Natural killer cell treated with Interleukin-12 subunit alpha and Interleukin-12 subunit beta and Interleukin-15 and Interleukin-18, amount 100 ng/mL, for 72 hours (primary cell): Measurements from ENCODE around the gene C2orf78. TPM values are rescaled to one million over a fixed set of nuclear protein-coding genes. Genes with fewer than 3 reads are reported as not detected.
"Not testable (repeated sequence)": the region's sequence is repeated elsewhere in the genome, so short reads cannot be mapped to it uniquely, and the experiment has no call there.

ENCODE experiments used
- ATAC-seq, 2 donors: fragments of 150-1000 bp; cut with Tn5 transposase in 1 of 2; sonication (Bioruptor Pico), chemical (Tn5 transposase) in 1 of 2; 2 replicates each; pipeline ENCODE4 v1.10.0; 2021
- DNase-seq: peaks from one replicate; pipeline ENCODE4 v3.0.0; 2022; ENCODE audit warnings: low spot score
- H3K27ac Mint-ChIP-seq, 2 donors: 1 replicate in 1 of 2; 2 replicates in 1 of 2; pipeline ENCODE4 v1.8.0; 2022; ENCODE audit warnings: mixed read lengths in 2 of 2, mild to moderate bottlenecking in 1 of 2, moderate library complexity in 1 of 2
- H3K27me3 Mint-ChIP-seq, 2 donors: 1 replicate in 1 of 2; 2 replicates in 1 of 2; pipeline ENCODE4 v1.8.0; 2022; ENCODE audit warnings: mixed read lengths in 2 of 2
- H3K36me3 Mint-ChIP-seq: one replicate; pipeline ENCODE4 v1.8.0; 2022; ENCODE audit warnings: mixed read lengths
- H3K4me1 Mint-ChIP-seq, 2 donors: 1 replicate in 1 of 2; 2 replicates in 1 of 2; pipeline ENCODE4 v1.8.0; 2022; ENCODE audit warnings: low read depth in 2 of 2, mixed read lengths in 2 of 2, mild to moderate bottlenecking in 1 of 2
- H3K4me3 Mint-ChIP-seq: one replicate; pipeline ENCODE4 v1.8.0; 2022; ENCODE audit warnings: mixed read lengths
- H3K9me3 Mint-ChIP-seq: 2 replicates; pipeline ENCODE4 v1.8.0; 2022; ENCODE audit warnings: mixed read lengths
- total RNA-seq, 2 donors: library from RNA; stranded (reverse); gene quantifications; one replicate each; pipeline ENCODE4 v1.2.3, GENCODE V29; 2022

Gene C2orf78
- total RNA-seq, 2 donors from 2014 or later = not detected

DNA sequence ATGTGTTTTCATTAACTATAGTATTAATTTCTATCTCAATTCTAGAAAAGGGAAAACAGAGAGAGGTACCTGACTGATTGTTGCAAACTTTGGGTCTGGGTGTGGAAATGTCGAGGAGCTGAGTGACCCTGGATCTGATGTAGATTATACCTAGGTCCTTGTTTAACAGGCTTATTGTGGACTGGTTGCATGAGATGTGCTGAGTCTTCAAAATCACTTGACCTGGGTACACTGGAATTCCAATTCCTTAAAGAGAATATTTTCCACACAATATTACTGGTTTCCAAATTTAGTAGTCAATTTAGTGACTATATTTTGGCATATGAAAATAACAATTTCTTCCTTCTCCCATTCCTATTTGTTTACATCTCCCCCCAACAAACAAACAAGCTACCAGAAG, 17.6 kb upstream of the C2orf78 start:
- DNase-seq = no peak
- Mint-ChIP-seq H3K27me3 (no peaks in the 10 kb centered on the region), H3K9me3 (no peaks in the 10 kb centered on the region), H3K4me3 (no peak overlapping the region), H3K36me3 (peaks cover 35% of the 10 kb centered on the region), H3K4me1 (peaks cover 15 to 21% of the 10 kb centered on the region in 2 donors), H3K27ac (peak overlapping the region in 1 of 2 donors; percentile 5)
- no peak for ATAC-seq

DNA sequence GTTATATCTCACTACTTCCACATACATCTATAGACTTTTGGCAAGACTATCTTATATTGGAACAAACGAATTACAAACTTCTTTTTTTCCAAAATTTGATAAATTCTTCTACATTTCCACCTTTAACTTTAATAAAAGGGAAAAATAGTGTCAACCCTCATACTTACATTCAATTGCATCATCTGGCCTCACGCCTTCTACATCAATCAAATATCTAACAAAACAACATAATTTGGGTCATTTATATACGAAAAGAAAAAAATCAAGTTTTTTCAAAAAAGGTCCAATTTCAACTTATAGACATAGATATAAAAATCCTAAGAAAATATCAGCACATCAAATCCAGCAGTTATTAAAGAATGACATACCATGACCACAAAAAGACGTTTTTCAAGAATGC, 17.0 kb upstream of the C2orf78 start:
- ATAC-seq (no peak), DNase-seq (no peak)
- Mint-ChIP-seq H3K4me3 (no peak overlapping the region), H3K36me3 (peaks cover 35% of the 10 kb centered on the region), H3K27ac (peak overlapping the region in 1 of 2 donors; percentile 5), H3K9me3 (no peaks in the 10 kb centered on the region), H3K27me3 (no peaks in the 10 kb centered on the region), H3K4me1 (peaks cover 15 to 23% of the 10 kb centered on the region in 2 donors)

DNA sequence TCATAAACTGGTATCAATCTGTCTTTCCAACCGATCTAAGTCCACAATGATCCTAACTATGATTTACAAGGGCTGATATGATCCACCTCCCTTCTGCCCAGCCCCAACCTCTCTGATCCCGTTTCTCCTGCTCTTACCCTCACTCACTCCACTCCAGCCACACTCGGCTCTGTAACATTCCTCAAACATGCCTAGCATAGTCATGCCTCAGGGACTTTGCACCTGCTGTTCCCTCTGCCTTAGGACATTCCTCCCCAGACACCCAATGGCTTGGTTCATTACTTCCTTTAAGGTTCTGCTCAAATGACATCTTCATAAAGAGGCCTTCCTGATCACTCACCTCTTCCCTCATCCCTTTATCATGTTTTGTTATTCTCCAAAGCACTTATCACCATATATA, 13.3 kb upstream of the C2orf78 start:
- Mint-ChIP-seq H3K36me3 (peaks cover 38% of the 10 kb centered on the region), H3K27me3 (no peaks in the 10 kb centered on the region), H3K4me1 (peaks cover 23 to 31% of the 10 kb centered on the region in 2 donors), H3K27ac (peak overlapping the region in 1 of 2 donors; percentile 6), H3K9me3 (no peaks in the 10 kb centered on the region), H3K4me3 (no peak overlapping the region)
- ATAC-seq = no peak
- DNase-seq = no peak

DNA sequence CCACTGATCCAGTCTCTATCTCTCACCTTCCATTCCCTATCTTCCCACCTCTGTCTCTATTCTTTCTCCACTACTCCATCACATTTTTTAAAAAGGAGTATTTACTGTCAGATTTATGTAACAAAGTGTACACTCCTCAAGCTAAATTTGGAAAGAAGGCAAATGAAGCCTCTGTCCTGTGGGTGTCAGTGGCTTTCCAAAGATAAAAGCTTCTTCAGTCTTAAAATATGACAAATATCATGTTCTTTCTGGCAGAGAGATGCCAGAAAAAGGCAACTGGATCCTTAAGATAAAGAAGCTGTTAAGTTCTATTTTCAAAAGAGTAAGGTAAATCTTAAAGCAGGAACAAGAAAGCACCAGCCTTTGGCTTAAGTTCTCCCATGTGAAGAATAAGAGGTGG, 11.2 kb upstream of the C2orf78 start:
- Mint-ChIP-seq H3K27ac (no peak overlapping the region), H3K36me3 (peaks cover 28% of the 10 kb centered on the region), H3K4me3 (no peak overlapping the region), H3K9me3 (no peaks in the 10 kb centered on the region), H3K27me3 (no peaks in the 10 kb centered on the region), H3K4me1 (peaks cover 26 to 39% of the 10 kb centered on the region in 2 donors)
- no peak for ATAC-seq
- DNase-seq = no peak

DNA sequence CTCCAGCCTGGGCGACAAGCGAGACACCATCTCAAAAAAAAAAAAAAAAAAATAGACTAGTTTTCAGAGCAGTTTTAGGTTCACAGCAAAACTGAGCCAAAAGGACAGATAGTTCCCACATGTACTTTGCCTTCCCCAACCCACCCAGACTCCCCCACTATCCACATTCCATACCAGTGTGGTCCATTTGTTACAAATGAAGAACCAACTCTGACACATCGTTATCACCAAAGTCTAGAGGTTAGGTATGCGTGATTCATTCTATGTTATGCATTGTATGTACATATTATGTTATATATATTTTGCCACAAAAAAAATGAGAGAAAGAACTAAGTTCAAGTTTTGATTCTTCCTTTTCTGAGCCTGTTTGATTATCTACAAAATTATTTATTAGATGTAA, 7.6 kb upstream of the C2orf78 start:
- H3K36me3 Mint-ChIP-seq = peaks cover 15% of the 10 kb centered on the region

DNA sequence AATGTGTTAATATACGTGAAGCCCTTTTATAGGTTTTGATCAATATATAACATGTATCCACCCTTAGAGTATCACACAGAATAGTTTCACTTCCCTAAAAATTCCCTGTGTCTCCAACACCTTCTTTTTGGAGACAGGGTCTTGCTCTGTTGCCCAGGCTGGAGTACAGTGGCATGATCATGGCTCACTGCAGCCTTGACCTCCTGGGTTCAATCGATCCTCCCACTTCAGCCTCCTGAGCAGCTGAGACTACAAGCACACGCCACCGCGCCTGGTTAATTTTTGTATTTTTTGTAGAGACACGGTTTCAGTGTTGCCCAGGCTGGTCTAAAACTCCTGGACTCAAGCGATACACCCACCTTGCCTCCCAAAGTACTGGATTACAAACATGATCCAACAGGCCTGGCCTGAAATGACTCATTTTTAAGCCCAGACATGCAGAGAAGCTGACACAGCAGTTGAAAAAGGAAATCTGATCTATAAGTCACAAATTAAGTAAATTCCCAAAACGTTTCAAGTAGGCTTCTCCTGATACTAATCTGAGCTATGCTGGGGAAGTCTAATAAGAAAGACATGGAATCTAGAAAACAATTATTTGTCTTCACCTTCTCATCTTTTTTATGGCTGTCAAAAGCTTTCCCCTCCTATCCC, 7.0 kb upstream of the C2orf78 start:
- no peak for ATAC-seq
- H3K27me3 Mint-ChIP-seq = no peaks in the 10 kb centered on the region
- DNase-seq = no peak
- peaks cover 29 to 32% of the 10 kb centered on the region in 2 donors for H3K4me1 Mint-ChIP-seq
- no peaks in the 10 kb centered on the region for H3K9me3 Mint-ChIP-seq
- H3K27ac Mint-ChIP-seq = peak overlapping the region in 1 of 2 donors; percentile 78
- H3K4me3 Mint-ChIP-seq = peak overlapping the region; percentile 15
- peaks cover 15% of the 10 kb centered on the region for H3K36me3 Mint-ChIP-seq

More for the DNA sequence above, 7.6 kb upstream of the C2orf78 start:
- no peak for DNase-seq
- no peaks in the 10 kb centered on the region for H3K27me3 Mint-ChIP-seq
- H3K4me3 Mint-ChIP-seq = no peak overlapping the region
- peak overlapping the region in 1 of 2 donors; percentile 78 for H3K27ac Mint-ChIP-seq
- peaks cover 29 to 34% of the 10 kb centered on the region in 2 donors for H3K4me1 Mint-ChIP-seq
- no peaks in the 10 kb centered on the region for H3K9me3 Mint-ChIP-seq
- no peak for ATAC-seq

DNA sequence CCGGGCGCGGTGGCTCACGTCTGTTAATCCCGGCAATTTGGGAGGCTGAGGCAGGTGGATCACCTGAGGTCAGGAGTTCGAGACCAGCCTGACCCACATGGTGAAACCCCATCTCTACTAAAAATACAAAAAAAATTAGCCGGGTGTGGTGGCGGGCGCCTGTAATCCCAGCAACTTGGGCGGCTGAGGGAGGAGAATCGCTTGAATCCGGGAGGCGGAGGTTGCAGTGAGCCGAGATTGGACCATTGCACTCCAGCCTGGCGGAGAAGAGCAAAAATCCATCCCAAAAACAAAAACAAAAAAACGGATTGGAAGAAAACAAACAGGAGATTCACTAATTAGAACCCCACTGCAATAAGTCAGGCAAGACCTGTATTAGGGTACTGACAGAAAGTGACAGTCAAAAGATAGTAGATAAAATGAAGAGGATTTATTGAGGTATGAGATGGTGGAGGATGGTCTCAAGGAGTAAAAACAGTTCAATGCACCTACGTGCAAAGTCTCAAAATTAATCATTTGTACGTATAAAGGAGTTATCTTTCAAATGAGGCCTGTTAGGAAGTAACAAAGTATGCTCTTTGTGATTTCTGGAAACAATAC, 5.0 kb upstream of the C2orf78 start:
- Mint-ChIP-seq H3K36me3 (peaks cover 15% of the 10 kb centered on the region), H3K4me3 (peak overlapping the region; percentile 95), H3K27ac (peak overlapping the region; percentile 86 to 95), H3K4me1 (peaks cover 26 to 28% of the 10 kb centered on the region in 2 donors)
- ATAC-seq, H3K9me3 Mint-ChIP-seq, DNase-seq, H3K27me3 Mint-ChIP-seq: not testable (repeated sequence)

DNA sequence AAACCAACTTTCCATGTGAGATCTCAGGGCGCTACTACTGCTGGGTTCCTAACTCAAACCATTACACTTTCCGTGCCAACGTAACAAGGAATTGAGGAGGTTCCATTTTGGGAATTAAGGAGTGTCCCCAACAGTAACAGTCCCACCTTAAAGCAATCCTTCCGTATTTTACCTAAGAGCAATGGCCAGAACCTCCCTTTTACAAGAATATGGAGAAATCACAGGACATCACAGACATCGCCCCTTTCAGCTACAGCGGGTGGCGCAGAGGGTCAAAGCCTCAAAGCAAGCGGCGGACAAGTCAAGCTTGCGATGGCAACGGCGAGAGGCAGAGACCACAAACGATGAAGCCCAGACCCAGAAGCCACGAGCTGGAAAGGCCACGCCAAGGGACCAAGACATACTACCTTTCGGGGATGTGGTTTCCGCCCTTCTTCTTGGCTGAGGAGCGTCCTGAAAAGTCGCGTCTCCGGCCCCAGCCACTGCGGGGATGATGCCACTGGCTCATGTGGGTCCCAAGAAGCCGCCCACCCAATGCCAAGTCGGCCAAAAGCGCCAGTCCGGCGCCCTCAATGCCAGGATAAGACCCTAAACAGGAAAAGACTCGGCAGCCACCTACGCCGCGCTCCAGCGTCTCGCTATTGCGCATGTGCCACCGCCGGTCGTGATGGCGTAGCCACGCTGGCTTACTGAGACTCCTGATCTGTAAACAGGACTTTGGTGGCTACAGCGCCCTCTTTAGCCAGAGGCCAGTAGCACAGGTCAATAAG, 4.3 kb upstream of the C2orf78 start, which contains the start of gene DUSP11:
DUSP11 (minus strand) TSS at position 637 of the 770 bp plus-strand sequence; CDS start at position 508, 129 bp downstream.
- Mint-ChIP-seq H3K27me3 (peaks cover 4 to 7% of the 10 kb centered on the region in 2 donors), H3K4me1 (peaks cover 21% of the 10 kb centered on the region in 2 donors), H3K27ac (peak within 1 kb of the TSS; percentile 86 to 95), H3K4me3 (peak within 1 kb of the TSS; percentile 95), H3K9me3 (no peaks in the 10 kb centered on the region), H3K36me3 (peaks cover 9% of the 10 kb centered on the region)
- ATAC-seq (peak; percentile 100), DNase-seq (peak; percentile 95)

DNA sequence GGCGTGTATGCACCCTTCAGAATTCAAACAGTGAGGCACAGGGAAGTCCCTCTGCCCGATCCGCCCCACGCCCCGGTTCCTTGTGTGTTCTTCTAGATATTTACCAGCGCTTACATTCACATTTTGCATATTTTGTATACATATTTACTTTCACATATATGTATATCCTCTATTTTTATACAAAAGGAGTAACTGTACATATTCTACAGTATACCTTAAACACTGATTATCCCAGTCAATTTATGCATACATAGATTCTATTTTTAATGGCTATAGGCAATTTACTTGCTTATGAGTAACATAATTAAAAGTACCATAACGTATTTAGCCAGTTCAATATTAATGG, 3.8 kb upstream of the C2orf78 start:
- H3K4me1 Mint-ChIP-seq = peaks cover 21% of the 10 kb centered on the region in 2 donors
- H3K4me3 Mint-ChIP-seq = peak overlapping the region; percentile 95
- peak overlapping the region; percentile 86 to 95 for H3K27ac Mint-ChIP-seq
- peaks cover 4 to 7% of the 10 kb centered on the region in 2 donors for H3K27me3 Mint-ChIP-seq
- no peak for ATAC-seq
- H3K36me3 Mint-ChIP-seq = peaks cover 6% of the 10 kb centered on the region
- H3K9me3 Mint-ChIP-seq = no peaks in the 10 kb centered on the region
- DNase-seq = no peak

DNA sequence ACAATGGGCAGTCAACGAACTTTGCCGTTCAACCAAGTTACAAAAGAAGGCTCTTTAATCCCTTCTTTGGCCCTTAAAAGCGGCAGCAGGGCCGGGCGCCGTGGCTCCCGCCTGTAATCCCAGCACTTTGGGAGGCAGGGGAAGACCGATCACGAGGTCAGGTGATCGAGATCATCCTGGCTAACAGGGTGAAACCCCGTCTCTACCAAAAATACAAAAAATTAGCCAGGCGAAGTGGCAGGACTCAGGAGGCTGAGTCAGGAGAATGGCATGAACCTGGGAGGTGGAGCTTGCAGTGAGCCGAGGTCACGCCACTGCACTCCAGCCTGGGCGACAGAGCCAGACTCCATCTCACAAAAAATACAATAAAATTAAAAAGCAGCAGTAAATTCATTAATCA, 581 bp upstream of the C2orf78 start:
- H3K9me3 Mint-ChIP-seq, H3K4me3 Mint-ChIP-seq, H3K36me3 Mint-ChIP-seq, ATAC-seq, DNase-seq, H3K27me3 Mint-ChIP-seq: not testable (repeated sequence)
- Mint-ChIP-seq H3K27ac (peak overlapping the region in 1 of 2 donors; percentile 10), H3K4me1 (peaks cover 6 to 11% of the 10 kb centered on the region in 2 donors)

DNA sequence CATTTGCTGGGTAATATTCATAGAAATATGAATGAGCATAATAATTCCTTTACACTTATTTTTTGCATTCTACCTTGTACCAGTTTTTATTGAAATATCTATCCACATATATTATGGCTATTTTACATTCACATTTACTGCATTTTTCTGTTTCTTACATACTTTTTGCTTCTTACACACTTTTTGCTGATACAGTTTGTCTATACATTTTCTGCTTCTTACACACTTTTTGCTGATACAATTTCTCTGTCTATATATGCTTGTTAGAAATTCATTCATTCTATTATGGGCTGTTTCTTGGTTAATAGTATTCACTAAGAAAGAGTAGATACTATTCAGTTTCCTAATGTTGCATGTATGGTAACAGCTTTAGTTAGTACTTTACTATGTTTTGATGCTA, 27.9 kb downstream of the C2orf78 start:
- DNase-seq (no peak), ATAC-seq (no peak)
- no peak overlapping the region for H3K4me3 Mint-ChIP-seq
- no peak overlapping the region for H3K27ac Mint-ChIP-seq
- peaks cover 0 to 11% of the 10 kb centered on the region in 2 donors for H3K27me3 Mint-ChIP-seq
- no peaks in the 10 kb centered on the region for H3K36me3 Mint-ChIP-seq
- H3K9me3 Mint-ChIP-seq = no peaks in the 10 kb centered on the region
- H3K4me1 Mint-ChIP-seq = peaks cover 0 to 12% of the 10 kb centered on the region in 2 donors

DNA sequence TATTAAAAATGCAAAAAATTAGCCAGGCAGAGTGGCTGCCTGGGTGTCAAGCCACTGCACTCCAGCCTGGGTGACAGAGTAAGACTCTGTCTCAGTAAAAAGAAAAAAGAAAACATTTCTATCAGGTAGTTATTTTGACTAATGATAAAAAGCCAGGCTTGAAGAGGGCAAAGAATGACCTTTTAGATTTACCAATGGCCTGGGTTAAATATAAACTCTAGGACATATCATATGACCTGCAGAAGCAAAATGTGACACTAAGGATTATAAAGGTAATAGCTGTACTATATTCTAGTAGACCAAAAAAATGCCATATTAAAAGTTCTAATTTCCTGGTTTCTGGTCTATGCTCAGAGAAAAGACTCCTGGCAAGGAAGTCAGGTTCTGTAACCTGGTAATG, 28.7 kb downstream of the C2orf78 start:
- no peak overlapping the region for H3K27ac Mint-ChIP-seq
- H3K36me3 Mint-ChIP-seq = no peaks in the 10 kb centered on the region
- no peaks in the 10 kb centered on the region for H3K9me3 Mint-ChIP-seq
- H3K4me3 Mint-ChIP-seq = no peak overlapping the region
- H3K4me1 Mint-ChIP-seq = peaks cover 0 to 12% of the 10 kb centered on the region in 2 donors
- ATAC-seq (no peak), DNase-seq (no peak)
- H3K27me3 Mint-ChIP-seq = peaks cover 0 to 11% of the 10 kb centered on the region in 2 donors

DNA sequence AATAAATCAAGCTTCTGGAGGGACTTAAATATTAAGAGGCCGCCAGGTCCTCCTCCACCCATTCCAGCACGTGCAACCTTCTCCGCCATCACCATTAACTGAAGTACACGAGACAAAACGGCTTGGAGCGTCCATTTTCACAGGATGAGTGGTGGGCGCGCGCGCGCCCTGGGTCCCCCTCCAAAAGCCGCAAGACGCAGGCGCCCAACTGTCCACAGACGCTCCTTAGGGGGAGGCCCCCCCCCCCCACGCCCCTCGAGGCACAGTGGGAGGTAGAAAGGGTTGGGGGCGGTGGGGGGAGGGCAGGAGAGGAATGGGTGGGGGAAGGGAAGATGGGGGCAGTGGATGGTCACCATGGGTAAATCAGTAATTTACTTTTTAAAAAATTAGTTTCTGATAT, 34.3 kb downstream of the C2orf78 start:
- DNase-seq (no peak), ATAC-seq (no peak)
- Mint-ChIP-seq H3K27ac (peak overlapping the region in 1 of 2 donors; percentile 9), H3K27me3 (peaks cover 6 to 13% of the 10 kb centered on the region in 2 donors), H3K4me3 (no peak overlapping the region), H3K9me3 (peaks cover 3% of the 10 kb centered on the region), H3K4me1 (peaks cover 27 to 41% of the 10 kb centered on the region in 2 donors), H3K36me3 (no peaks in the 10 kb centered on the region)

DNA sequence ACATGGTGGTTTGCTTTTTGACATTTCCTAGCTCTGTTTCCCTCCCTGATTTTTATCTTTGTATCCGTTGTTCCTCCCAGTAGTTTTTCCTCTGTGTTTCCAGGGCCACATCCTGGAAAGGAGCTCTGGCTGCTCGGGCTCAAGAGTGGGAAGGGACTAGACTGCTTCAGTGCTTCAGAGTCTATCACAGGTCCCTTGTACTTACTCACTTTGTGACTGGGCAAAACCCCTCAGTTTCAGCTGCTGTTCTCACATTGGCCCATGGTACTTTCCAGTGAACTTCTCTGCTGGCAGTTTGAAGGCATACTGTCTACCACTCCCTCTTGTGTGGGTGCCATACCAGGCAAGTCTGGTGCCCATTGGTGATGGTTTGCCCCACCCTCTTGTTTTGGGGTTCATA, 37.2 kb downstream of the C2orf78 start:
- Mint-ChIP-seq H3K27ac (peak overlapping the region; percentile 83 to 100), H3K4me3 (peak overlapping the region; percentile 80)

More for the DNA sequence above, 37.2 kb downstream of the C2orf78 start:
- Mint-ChIP-seq H3K36me3 (no peaks in the 10 kb centered on the region), H3K4me1 (peaks cover 44 to 52% of the 10 kb centered on the region in 2 donors), H3K9me3 (peaks cover 3% of the 10 kb centered on the region), H3K27me3 (peaks cover 5 to 6% of the 10 kb centered on the region in 2 donors)
- DNase-seq = peak; percentile 84
- peak; percentile 86 to 87 for ATAC-seq
